DMS79 (cell line): ENCODE measurements around the gene PHF2.
A peak's percentile ranks its signal among the peaks of the same experiment; 100 is the strongest.

Experiments used
- DNase-seq: peaks from one replicate; lab custom pipeline; 2025; lab: John Stamatoyannopoulos, UW

PHF2 gene

DNA sequence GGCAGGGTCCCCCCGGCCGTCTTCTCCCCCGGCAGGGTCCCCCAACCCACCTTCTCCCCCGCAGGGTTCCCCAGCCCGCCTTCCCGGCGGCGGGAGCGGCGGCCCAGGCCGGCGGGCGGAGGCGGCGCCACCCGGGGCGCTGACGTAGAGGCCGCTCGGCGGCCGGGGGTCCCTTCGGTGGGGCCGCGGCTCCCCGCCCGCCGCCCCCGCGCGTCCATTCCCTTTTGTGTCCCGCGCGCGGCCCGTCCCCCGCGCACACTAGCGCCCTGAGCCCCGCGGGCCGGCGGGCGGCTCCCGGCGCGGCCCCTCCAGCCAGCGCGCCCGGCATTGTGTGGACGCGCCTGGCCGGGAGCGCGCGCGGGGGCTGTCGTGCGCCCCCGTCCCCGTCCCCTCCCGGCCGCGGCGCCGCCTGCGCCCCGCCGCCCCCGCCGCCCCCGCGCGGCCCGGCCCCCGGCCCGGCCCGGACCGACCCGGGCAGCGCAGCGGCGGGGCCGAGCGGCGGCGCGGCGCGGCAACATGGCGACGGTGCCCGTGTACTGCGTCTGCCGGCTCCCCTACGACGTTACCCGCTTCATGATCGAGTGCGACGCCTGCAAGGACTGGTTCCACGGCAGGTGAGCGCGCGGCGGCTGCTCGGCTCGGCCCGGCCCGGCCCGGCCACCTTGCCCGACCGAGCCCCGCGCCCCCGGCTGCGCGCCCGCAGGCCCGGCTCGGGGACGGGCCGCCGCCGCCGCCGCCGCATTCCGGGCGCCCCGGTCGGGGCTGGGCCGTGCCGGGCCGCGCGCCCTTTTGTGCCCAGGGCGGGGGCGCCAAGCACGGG is at the start of gene PHF2:
Gene PHF2 (plus strand): TSS at position 327 of the 820 bp plus-strand sequence. CDS start 190 bp downstream, at position 517.
- DNase-seq = no peak

GRCh38 chr9:93531374-93531773 is 45.0 kb upstream of the PHF2 start:
- DNase-seq = no peak

- no peak for DNase-seq
Measured at GRCh38 chr9:93532141-93532540, 44.2 kb upstream of the PHF2 start.

DNA sequence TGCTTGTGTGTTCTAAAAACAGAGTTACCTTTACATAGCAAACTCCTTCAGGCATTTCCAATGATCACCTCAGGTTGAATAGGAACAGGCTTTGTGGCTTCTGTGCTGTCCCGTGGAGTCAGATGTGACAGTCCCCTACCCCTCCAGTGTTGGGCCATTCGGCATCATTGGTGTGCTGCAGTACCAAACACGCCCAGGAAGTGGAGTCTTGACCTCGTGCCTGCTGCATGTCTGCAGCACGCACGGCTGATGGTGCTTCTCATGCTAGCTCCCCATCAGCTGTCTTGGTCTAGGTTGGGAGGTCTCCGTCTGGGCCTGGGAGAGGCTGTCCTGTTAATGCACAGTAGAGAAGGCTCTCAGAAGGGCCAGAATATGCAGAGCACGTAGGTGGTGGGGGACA is 42.5 kb upstream of the PHF2 start:
- no peak for DNase-seq

GRCh38 chr9:93536167-93536566 is 40.2 kb upstream of the PHF2 start:
- DNase-seq = no peak

GRCh38 chr9:93536874-93537273 is 39.5 kb upstream of the PHF2 start:
- DNase-seq = no peak

DNA sequence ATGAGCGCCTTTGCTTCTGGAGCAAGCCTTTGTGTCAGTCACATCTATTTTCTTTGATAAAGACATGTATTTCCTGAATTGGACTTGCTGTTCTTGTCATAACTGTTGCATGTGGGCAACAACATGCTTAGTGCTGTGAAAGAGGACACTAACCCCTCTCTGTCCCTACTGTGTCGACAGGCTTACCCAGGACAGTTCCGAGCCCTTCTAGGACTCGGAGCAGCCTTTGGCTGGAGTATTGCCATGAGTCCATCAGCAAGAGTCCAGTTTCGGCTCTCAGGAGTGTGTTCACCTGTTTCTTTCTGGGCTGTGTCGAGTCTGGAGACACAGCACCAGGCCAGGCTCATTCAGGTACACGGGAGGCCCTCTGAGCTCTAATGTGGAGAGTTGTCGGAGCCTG is 36.1 kb upstream of the PHF2 start:
- no peak for DNase-seq

GRCh38 chr9:93541005-93541404 is 35.4 kb upstream of the PHF2 start:
- no peak for DNase-seq

GRCh38 chr9:93541581-93542349 is 34.6 kb upstream of the PHF2 start:
- no peak for DNase-seq

DNA sequence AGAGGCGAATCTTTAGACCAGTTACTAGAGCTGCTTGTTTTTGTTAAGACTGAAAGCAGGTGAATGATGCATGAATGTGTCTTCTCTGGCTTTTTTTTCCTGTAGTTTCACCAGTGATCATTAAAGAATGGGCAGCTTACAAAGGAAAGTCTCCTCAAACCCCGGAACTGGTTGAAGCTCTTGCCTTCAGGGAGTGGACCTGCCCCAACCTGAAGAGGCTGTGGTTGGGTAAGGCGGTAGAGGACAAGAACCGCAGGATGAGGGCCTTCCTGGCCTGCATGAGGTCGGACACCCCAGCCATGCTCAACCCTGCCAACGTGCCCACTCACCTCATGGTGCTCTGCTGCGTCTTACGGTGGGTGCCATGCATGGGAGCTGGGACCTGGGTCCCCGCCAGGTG is 33.3 kb upstream of the PHF2 start:
- DNase-seq = no peak

DNA sequence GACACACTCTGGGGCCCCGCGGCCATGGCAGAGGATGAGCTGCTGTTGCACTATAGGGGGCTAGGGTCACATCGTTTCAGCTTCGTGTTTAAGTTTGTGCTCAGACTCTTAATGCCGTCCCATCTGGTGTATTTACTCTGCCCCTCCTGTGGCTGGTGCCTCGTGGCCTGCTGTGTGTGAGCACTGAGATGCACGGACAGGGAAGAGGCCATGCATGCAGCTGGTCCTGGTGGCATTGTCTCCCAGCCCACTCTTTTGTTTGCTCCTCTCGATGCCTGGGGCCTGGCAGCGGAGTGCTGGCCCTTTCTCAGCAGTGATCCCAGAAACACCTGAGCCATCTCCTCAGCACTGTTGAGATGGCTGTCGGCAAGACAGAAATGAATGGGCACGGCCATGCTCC is 30.0 kb upstream of the PHF2 start:
- DNase-seq = no peak

- DNase-seq = no peak
Measured at GRCh38 chr9:93549611-93550010, 26.8 kb upstream of the PHF2 start.

GRCh38 chr9:93552923-93553322 is 23.5 kb upstream of the PHF2 start:
- DNase-seq = no peak

DNA sequence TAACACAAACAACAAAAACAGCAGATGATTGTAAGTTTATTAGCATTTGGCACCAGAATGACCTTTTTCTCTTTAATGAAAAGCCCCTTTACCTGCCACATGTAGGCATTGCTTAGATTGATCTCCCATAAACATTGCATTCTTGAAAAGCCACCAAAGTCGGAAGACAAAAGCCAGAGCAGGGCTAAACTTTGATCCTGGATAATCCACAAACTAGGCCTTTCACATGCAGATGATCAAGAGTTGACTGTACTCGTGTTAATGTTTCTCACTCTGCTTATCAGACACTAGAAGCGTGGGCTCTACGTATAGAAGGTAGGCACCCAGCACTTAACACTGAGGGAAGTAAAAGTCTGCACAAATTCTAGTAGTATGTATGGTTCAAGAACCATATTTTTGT is 21.0 kb upstream of the PHF2 start:
- no peak for DNase-seq

- DNase-seq = no peak
Measured at GRCh38 chr9:93557366-93558137, 18.8 kb upstream of the PHF2 start.

DNA sequence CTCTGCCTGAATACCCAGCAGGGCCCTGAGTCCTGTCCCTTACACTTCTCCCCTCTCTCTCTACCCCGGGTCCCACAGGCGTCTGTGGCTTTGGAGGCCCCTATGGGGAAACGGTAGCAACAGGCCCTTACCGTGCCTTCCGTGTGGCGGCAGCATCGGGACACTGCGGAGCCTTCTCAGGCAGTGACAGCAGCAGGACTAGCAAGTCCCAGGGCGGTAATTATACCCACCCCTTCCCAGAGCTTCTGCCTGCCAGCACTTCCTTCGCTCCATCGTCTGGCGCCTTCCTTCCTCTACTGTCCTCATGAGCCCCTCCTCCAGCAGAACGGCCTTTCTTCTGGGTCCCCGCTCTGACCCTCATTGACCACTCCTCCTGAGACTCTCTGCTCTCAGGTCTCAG is 17.9 kb upstream of the PHF2 start:
- no peak for DNase-seq

DNA sequence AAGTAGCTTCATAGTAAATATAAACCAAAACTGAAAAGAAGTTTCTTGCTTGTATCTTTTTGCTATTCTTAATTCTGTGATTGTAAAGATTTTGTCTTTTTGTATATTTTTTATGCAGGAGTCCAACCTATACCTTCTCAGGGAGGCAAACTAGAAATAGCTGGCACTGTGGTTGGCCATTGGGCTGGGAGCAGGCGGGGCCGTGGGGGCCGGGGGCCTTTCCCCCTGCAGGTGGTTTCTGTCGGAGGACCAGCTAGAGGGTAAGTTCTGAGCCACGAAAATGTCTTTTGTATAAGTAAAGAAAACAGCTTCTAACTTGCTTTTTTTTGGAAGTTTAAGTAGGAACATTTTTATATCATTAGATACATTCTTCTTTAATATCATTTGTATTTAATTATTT is 15.4 kb upstream of the PHF2 start:
- no peak for DNase-seq

GRCh38 chr9:93562157-93562556 is 14.2 kb upstream of the PHF2 start:
- DNase-seq = peak; percentile 57

- DNase-seq = no peak
Measured at GRCh38 chr9:93565089-93565488, 11.3 kb upstream of the PHF2 start.

DNA sequence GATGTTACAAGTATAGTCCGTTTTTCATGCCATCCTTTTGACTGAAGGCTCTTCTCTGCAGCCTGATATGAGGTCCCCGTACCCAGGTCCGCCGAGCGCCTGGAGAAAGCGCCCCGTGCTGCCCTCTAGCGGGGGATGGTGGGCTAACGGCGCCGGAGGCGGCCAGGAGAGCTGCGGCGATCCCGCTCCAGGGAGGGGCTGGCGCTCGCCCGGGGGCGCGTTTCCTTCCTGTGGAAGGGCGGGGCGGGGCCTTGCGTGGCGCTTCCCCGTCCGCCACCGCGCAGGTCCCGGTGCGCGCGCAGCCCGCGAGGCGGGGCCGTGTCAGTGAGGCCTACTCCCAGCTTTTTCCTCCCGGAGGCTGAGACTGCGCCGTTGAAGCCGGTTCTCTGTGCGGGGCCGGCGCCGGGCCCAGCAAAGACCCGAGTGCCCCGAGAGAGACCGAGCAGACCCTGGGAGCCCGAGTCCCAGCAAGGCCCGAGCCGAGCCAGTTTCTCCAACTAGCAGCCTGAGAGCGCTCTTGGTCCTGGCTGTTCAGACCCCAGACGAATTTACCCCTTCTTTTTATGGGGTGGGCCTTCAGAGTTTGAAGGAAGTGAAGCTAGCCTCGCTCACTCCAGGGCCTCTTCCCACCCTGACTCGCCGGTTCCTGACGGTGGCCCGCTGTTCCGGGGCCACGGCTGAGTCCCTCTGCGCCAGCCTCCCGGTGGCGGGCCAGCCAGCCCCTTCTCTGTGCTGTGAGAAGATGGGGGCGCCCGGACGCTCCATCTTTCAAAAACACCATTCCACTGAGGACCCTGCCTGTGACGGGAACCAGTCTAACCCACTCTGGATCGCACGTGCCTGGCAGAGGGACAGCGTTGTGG is 9.7 kb upstream of the PHF2 start:
- peak; percentile 52 for DNase-seq

DNA sequence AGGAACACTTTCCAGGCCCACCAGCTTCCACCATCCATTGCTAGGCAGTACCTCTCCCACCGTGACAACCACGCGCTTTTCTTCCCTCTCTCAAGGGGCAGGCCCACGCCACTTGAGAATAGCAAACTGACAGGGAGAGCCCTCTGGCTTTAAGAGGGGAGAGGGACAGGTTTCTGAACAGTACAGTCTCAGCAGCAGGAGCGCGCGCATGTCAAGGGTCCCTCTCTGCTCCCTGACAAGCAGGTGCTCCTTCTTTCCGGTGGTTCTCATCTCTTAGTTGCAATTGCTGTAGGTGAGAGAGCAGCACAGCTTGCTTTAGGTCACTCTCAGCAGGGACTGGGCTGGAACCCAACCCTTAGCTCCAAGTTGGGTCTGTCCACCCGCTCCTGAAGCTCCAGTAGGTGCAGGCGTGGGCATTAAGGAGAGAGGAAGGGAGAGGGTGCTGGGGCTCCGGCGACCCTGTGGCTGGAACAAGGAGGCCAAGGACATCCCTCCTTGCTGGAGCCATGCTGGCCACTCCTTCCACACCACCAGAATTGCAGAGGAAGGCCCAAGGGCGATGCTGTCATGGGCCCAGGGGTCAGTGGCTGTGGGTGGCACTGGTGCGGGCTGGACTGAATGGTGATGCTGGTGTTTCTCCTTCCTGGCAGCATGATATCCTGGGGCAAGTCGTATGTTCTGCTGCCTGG is 9.0 kb upstream of the PHF2 start:
- peak; percentile 20 for DNase-seq
